ENCODE measurements around the gene MAP3K12. TPM values are rescaled to one million over a fixed set of nuclear protein-coding genes. Genes with fewer than 3 reads are reported as not detected.

MAP3K12 gene
- total RNA-seq, 1 donor from 2014 or later: 21.9 TPM

GRCh38 chr12:53500776-53501614 is 1.7 kb upstream of the MAP3K12 start, which contains the start of gene TARBP2:
TSS of gene TARBP2 (plus strand) at chr12:53501283. CDS start at chr12:53501409, 126 bp downstream.
- peak; percentile 100 for DNase-seq (ENCODE audit: extremely low spot score in 2 of 2)
- no peaks in the 10 kb centered on the region for H3K27me3 ChIP-seq
- H3K9me3 ChIP-seq: no peaks in the 10 kb centered on the region
- TF ChIP-seq POLR2AphosphoS5 (IDR thresholded peaks at IDR 0.05; ENCODE audit: insufficient read depth in 1 of 2, low read depth in 1 of 2): peak; percentile 74 to 91
- TF ChIP-seq CTCF (IDR thresholded peaks at IDR 0.05): no peak
- peaks cover 0 to 10% of the 10 kb centered on the region in 2 donors for H3K36me3 ChIP-seq
- peak within 1 kb of the TSS; percentile 99 for H3K27ac ChIP-seq
- H3K4me1 ChIP-seq: peaks cover 78% of the 10 kb centered on the region
- peak within 1 kb of the TSS; percentile 64 to 71 for H3K4me3 ChIP-seq
- intact Hi-C loops (cut with DNase I): loop anchor here (2.0 to 5.0 kb wide), 2 partner anchors 49 to 60 kb away; partner anchors contain the start of gene PCBP2

- peak overlapping the region; percentile 64 to 71 for H3K4me3 ChIP-seq
- H3K36me3 ChIP-seq: peaks cover 0 to 5% of the 10 kb centered on the region in 2 donors
- H3K9me3 ChIP-seq: no peaks in the 10 kb centered on the region
- H3K4me1 ChIP-seq: peaks cover 75% of the 10 kb centered on the region
- TF ChIP-seq POLR2AphosphoS5 (IDR thresholded peaks at IDR 0.05; ENCODE audit: insufficient read depth in 1 of 2, low read depth in 1 of 2): peak; percentile 9 to 97
- no peak for TF ChIP-seq CTCF (IDR thresholded peaks at IDR 0.05)
- peak; percentile 87 to 98 for TF ChIP-seq POLR2A (IDR thresholded peaks at IDR 0.05)
- intact Hi-C loops (cut with DNase I): loop anchor here (2.0 to 5.0 kb wide), 2 partner anchors 48 to 61 kb away; partner anchors contain the start of gene PCBP2
- peak overlapping the region; percentile 99 for H3K27ac ChIP-seq
- no peak for DNase-seq (ENCODE audit: extremely low spot score in 2 of 2)
- no peaks in the 10 kb centered on the region for H3K27me3 ChIP-seq
Observed at GRCh38 chr12:53500142-53500775, 1.0 kb upstream of the MAP3K12 start.

GRCh38 chr12:53498235-53498630 is 1.0 kb downstream of the MAP3K12 start:
- no peaks in the 10 kb centered on the region for H3K27me3 ChIP-seq
- H3K36me3 ChIP-seq: no peaks in the 10 kb centered on the region
- DNase-seq (ENCODE audit: extremely low spot score in 2 of 2): no peak
- peak overlapping the region; percentile 64 to 71 for H3K4me3 ChIP-seq
- no peak for TF ChIP-seq POLR2AphosphoS5 (IDR thresholded peaks at IDR 0.05; ENCODE audit: insufficient read depth in 1 of 2, low read depth in 1 of 2)
- no peak for TF ChIP-seq CTCF (IDR thresholded peaks at IDR 0.05)
- no peak for TF ChIP-seq POLR2A (IDR thresholded peaks at IDR 0.05)
- H3K9me3 ChIP-seq: no peaks in the 10 kb centered on the region
- peaks cover 76% of the 10 kb centered on the region for H3K4me1 ChIP-seq
- intact Hi-C loops (cut with DNase I): no loop called here
- peak overlapping the region; percentile 99 for H3K27ac ChIP-seq

GRCh38 chr12:53497461-53497860 is 1.8 kb downstream of the MAP3K12 start:
- Histone ChIP-seq H3K27me3 (no peaks in the 10 kb centered on the region), H3K4me3 (no peak overlapping the region), H3K9me3 (no peaks in the 10 kb centered on the region), H3K36me3 (no peaks in the 10 kb centered on the region), H3K27ac (peak overlapping the region; percentile 99), H3K4me1 (peaks cover 73% of the 10 kb centered on the region)
- intact Hi-C loops (cut with DNase I): no loop called here
- TF ChIP-seq POLR2A (IDR thresholded peaks at IDR 0.05) (no peak), CTCF (IDR thresholded peaks at IDR 0.05) (no peak), POLR2AphosphoS5 (IDR thresholded peaks at IDR 0.05; ENCODE audit: insufficient read depth in 1 of 2, low read depth in 1 of 2) (no peak)
- DNase-seq (ENCODE audit: extremely low spot score in 2 of 2): no peak

Measured in vagina (tissue), 2 donors.